NCI-H774 (cell line): ENCODE measurements around the gene LIPA.
"Not testable (repeated sequence)": the region's sequence is repeated elsewhere in the genome, so short reads cannot be mapped to it uniquely, and the experiment has no call there.

ENCODE experiments used
- DNase-seq: peaks from one replicate; lab custom pipeline; 2025; lab: John Stamatoyannopoulos, UW

Gene LIPA

GRCh38 chr10:89269433-89270152 lies 18.0 kb upstream of the LIPA start:
- DNase-seq: no peak

GRCh38 chr10:89266721-89267453 lies 15.3 kb upstream of the LIPA start:
- no peak for DNase-seq

GRCh38 chr10:89263531-89263930 lies 12.0 kb upstream of the LIPA start:
- DNase-seq: no peak

DNA sequence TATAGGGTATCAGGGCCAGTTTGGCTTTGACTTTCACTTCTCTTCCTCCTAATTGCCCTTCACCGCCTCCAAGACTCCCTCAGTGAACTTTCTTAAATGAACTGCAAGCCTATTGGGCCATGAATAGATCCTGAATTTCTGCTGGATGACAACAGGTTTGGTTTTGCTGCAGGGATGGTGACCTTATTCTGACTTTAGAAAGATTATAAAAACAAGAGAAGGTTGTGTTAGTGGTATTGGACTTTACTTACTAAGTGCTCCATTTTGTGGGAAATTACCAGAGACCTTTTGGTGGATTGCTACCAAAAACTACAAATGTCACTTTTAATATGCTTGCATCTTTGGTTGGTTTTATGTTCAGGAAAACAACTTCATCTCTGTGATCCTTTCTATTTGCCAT lies 11.5 kb upstream of the LIPA start:
- no peak for DNase-seq

DNA sequence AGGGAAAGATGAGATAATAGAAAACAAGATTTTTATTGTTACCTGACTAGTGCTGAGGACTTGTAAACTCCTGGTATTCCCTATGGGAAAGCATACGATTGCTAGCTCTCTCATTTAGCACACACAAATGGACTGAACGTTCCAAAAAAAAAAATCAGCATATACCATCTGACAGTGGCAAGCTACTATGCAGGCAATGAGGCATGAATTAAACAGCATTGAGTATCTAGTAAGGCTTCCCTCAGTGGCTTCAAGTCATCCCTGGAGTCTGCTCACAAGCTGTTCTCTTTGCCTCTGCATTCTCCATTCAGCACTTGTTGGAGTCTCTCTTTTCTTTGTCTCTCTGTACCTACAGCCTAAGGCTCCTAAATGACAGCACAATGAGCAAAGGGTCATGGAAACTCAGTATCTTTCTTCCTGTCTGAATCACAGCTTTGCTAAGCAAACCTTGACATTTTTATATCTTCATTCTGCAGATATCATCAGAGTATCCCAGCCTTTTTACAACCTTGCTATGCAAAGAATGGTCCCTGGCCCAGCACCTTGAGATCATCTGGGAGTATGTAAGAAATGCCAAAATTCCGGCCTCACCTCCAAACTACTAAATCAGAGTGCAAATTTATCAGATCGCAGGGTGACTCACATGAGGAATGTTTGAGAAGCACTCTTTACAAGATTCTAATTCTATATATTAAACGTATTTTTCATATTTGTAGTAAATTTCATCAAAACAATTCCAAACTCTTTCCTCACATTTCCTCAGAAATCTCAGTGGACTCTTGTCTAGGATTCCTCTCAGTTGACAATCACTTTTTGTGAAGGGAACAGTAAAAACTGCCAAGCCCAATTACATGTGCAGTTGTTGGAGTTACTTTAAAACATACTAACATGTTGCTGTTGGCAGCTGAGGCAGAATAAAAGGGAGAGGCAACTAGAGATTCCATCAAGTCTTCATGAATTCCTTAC lies 10.8 kb upstream of the LIPA start:
- no peak for DNase-seq

DNA sequence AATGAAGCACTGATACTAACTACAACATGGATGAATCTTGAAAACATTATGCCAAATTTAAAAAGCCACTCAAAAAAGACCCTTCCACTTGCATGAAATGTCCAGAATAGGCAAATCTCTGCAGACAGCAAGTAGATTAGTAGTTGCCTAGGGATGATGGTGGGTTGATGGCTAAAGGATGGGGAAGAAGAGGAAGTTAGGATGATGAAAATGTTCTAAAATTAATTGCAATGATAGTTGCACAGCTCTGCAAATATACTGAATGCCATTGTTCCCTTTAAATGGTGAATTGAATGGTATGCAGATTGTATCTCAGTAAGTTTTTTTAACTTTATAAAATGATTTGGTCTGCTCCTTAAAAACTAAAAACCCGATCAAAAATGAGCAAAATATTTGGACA lies 7.3 kb upstream of the LIPA start:
- no peak for DNase-seq

DNA sequence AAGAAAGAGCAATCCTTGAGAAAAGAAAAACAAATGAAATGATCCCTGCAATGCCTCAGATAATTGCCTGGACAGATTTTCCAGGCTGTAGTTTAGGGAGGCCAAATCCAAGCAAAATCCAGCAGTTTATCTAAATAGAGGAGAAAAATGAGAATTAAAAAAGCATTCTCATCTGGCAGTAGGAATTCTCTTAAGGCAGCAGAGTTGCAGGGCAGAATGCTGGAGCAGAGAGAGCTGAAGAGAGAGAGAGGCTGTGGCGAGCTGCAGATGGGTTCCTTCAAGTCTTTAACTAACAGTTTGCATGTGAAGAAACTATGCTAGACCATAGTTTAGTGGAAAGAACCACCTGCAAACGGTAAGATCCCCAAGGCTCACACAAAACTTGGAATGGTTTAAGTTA lies 6.0 kb upstream of the LIPA start:
- no peak for DNase-seq

GRCh38 chr10:89256962-89257361 lies 5.4 kb upstream of the LIPA start:
- DNase-seq: no peak

DNA sequence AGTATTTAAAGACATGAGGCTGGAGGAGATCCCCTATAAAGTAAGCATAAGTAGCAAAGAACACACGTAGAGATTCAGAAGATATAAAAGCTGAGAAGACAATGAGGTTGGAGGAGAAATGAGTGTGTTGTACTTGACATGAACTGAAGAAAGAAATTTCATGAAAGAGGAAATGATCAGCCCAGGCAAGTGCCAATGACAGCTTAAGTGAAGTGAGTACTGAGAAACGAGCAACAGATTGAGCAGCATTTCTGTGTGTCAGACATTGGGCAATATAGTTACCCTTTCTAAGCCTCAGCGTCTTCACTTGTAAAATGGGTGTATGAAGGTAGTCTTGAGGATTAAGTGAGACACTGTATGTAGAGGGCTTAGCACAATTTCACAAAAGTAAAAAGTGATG lies 4.8 kb upstream of the LIPA start:
- no peak for DNase-seq

DNA sequence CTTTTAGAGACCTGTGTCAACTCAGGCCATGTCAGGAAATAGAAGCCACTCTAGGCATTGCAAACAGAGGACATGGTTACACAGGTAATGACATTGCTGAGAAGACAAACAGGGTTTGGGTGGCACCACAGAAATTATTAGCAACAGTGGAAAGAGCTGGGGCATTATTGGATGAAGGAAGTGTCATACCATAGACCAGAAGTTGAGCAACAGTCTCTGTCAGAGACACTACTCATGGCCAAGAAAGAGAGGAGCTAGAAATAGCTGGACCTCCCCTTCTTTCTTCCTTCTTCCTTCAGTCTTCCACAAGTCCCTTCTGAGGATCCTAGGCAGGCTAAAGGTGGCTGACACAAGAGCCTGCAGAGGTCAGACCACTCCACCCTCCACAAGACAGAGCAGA lies 4.2 kb upstream of the LIPA start:
- DNase-seq: no peak

DNA sequence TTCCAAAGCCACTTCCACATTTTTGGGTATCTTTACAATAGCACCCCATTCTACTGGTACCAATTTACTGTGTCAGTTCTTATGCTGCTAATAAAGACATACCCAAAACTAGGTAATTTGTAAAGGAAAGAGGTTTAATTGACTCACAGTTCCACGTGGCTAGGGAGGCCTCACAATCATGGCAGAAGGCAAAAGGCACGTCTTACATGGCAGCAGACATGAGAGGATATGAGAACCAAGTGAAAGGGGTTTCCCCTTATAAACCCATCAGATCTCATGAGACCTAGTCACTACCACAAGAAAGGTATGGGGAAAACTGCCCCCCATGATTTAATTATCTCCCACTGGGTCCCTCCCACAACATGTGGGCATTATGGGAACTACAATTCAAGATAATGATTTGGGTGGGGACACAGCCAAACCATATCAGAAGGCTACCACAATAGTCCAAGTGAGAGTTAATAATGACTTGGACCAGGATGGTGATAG lies 3.6 kb upstream of the LIPA start:
- DNase-seq: not testable (repeated sequence)

- no peak for DNase-seq
Observed at GRCh38 chr10:89252225-89252585, 630 bp upstream of the LIPA start.

DNA sequence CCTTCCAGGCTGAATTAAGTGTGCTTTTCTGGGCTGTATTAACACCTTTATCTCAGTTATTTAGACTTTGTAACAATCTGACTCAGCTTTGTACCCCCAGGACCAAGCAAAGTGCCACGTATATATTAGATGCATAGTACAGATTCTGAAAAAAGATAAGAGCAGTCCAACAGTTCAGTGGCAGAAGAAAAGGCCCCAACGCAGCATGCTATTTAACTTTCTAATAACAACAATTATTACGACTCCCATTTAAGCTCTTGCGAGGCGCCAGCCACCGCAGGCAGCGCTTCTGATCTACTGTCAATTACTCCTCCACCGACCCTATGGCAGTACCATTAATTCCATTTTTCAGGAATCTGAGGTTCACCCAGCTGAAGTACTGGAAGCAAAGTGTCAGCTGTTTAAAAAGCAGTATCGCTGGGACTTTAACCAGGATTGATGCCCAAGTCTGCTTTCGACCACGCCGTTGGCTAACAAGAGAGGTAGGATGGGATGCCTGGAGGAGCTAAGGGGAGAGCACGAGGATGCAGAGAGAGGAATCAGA lies 638 bp downstream of the LIPA start:
- no peak for DNase-seq

DNA sequence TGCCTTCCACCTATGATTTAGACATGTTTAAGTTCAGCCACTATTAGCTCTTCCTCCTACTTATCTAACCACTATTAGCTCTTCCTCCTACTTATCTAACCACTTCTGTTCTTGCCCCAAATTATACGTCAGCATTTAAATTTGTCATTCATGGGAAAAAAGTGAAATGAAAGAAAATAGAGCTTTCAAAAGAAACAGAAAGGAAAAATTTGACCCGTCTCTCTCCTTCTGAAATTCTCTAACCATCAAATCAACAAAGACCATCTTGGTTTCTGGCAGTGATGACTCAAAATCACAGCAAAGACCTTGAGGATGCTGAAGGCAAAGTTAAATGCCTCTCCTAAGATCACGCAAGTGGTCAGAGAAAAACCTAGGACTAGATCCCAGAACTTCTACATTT lies 2.6 kb downstream of the LIPA start:
- DNase-seq: no peak

- DNase-seq: not testable (repeated sequence)
Observed at GRCh38 chr10:89247623-89248022, 4.0 kb downstream of the LIPA start.

DNA sequence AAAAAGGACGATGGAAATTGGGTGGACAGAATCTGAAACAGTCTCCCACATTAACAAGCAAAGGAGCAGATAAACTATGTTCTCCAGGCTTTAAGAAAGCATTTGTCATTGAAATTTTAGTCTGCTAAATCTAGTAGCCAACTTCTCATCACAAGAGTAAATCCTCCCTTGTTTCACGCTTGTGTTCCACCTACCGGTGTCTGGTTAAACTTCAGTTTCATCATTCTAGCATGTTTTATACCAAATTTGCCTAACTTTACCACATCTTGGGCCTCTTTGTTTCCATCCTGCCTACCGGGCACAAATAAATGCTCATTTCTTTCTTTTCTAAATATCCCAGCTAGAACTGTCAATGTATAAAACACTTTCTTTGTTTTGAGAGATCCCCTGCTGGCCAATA lies 5.8 kb downstream of the LIPA start:
- DNase-seq: no peak

DNA sequence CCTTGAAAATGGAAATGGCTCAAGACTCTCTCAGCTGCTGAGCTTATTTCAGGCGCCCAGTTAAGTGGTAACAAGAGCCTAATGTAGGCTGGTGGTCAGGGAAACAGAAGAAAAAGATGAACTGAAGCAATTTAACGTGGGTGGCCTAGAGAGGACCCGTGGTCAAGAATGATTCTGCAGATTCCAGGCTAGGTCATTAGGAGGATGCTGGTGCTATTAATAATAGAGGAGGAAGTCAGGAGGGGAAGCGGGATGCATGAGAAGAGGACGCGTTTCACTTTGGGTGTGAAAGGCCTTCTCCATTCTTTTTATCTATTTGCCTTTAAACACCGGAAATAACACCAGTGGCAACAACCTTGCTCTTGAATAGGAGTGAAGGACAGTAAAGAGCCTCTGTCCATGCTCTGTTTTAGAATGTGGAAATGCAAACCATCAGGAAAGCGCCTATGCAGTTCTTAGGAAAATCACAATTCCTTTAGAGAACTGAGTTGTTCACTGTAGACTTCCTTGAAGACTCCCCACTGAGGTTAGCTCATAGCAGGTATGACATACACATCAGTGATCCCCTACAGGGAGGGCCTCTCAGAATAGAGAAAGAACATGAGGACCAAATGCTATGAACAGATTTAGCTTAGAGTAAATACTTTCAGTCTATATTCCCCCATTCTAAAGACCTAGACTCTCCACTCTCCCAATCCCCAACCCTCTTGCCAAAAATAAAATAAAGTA lies 8.6 kb downstream of the LIPA start:
- no peak for DNase-seq

GRCh38 chr10:89242345-89242684 lies 9.3 kb downstream of the LIPA start:
- DNase-seq: no peak

- no peak for DNase-seq
Observed at GRCh38 chr10:89241486-89242344, 9.9 kb downstream of the LIPA start.

- no peak for DNase-seq
Observed at GRCh38 chr10:89241026-89241425, 10.5 kb downstream of the LIPA start.

GRCh38 chr10:89240519-89240918 lies 11.1 kb downstream of the LIPA start:
- no peak for DNase-seq
